Middle frontal gyrus (tissue), 1 donor: ENCODE results near the gene TRDN.
A peak's percentile ranks its signal among the peaks of the same experiment; 100 is the strongest.
"Not testable (repeated sequence)": the region's sequence is repeated elsewhere in the genome, so short reads cannot be mapped to it uniquely, and the experiment has no call there.

ENCODE experiments used
- DNase-seq: peaks from one replicate; pipeline ENCODE4 v3.0.0-alpha.2; 2015; ENCODE audit warnings: low spot score; ENCODE audit errors: extremely low spot score

Gene TRDN

DNA sequence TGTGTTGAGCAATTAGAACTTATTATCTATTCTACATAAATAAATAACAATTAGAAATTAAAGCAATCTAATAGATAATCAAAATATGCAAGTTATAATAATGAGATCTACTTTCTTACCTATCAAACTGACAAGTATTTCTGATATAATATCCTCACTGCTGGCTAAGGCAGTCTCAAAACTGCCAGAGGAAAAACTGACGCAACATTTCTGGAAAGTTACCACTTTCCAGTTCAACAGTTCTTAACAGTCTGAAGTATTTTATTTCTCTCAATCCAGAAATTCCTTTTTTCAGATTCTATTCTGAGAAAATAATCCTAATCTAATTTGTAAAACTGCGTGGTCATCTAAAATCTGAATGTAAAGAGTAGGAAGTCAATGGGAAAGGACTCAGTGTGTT is 121.0 kb downstream of the TRDN start:
- no peak for DNase-seq

DNA sequence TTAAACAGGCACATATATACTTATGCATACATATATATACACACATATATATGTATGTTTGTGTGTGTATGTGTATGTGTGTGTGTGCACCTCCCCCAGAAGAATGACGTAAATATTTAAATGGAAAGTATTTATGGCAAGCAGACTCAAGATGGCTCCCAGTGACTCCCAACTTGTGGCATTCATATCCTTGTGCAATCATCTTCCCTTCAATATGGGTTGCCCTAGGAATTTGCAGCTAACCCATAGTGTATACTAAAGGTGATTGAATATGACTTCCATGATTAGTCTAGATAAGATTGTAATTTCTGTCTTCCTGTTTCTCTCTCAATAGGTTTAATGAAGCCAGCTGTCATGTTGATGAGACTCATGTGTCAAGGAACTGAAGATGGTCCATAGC is 127.6 kb downstream of the TRDN start:
- DNase-seq, result no peak

DNA sequence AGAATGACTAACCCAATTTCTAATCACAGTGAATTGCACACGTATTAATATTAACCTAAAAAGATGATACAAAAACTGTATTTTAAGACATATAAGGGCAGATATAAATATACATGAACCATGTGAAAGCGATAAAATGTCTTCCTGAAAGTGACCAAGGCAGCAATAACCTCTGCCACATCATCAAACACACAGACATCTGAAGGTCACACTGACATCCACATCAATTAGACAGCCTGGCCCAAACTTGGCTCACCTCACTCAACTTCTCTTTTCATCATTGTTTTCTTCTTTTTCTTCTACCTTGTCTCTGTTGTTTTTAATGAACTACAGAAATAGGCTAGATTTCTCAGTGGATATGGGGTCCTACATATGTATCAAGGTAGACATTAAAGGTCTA is 128.5 kb downstream of the TRDN start:
- no peak for DNase-seq

DNA sequence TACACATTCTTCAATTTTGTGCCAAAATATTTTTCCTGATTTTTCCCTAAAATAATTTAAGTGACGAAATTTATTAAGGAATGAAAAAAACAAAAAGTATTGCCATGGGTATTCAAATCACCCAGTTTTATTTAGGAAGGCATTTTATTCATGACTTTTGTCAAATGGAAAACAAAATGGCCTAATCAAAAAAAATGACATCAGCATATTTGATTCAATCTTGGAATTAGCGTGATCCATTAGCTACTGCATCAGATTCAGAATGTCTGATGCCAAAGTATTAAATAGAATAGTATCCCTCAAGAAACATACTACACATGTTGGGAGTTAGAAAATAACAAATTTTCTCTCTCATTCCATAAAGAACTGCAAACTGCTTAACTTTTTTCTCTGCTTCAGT is 129.2 kb downstream of the TRDN start:
- no peak for DNase-seq

DNA sequence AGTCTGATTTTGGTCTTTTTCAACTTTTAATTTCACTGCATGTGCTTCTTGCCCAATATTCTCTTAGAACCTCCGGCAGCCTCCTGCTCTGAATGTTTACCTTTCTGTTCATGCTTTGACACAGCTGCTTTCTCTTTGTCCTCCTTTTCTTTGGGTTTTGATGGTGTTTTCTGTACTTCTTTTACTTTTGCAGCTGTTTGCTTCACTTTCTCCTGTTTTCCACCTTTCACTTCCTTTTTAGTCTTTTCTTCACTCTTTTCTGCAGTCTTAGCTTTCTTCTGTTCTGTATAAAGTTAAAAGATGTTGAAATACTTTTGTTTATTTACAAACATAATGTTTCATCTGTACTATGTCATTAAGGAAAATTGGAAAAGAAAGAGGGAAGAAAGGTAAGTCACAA is 133.1 kb downstream of the TRDN start:
- no peak for DNase-seq

DNA sequence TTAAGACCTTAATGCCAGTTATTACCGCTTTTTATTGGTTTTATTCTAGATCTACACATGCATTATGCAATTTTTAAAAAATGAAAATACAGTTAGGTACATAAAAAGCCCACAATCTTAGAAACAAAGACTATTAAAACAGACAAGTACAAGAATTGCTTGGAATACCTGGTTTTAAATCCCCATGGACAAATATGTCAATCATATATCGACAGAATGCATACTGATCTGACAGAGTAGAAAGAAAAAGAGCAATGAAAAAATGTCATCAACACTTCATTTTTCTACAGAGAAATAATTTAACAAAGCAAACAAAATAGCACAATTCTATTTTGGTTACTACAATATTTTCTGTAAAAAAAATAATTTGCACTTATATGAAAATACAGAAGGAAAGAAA is 139.7 kb downstream of the TRDN start:
- no peak for DNase-seq

DNA sequence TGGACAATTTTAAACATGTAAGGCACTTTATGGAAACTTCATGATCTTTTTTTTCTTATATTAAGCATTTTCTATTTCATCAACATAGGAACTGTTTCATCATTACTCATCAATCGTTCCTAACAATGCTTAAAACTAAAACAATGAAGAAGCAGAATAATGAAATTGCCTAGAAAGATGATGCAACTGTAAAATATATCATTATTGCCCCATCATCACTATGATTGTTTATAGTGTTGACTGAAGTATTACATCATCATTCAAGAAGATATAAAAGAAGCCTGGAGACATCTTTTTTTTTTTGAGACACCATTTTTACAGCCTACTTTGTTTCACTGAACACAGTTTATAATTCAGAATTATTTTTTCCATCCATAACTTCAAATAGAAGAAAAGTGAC is 147.2 kb downstream of the TRDN start:
- DNase-seq, result no peak

DNA sequence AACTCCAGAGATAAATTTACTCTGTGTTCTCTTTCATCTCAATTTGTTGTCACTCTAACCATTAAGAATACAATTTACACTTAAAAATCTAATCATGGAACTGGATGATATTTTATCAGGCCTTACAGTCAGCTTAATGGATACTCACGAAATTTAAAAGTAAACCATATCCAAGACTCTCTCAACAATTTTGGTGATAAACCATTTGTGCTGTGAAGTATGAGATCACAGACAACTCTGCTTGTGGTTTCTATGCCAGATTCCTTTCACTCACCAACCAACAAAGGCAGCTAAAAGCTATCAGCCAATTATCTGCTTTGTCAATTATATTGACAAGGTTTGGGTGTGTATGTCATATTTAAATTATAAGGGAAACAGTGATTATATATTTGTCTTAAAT is 155.8 kb downstream of the TRDN start:
- DNase-seq, result no peak

DNA sequence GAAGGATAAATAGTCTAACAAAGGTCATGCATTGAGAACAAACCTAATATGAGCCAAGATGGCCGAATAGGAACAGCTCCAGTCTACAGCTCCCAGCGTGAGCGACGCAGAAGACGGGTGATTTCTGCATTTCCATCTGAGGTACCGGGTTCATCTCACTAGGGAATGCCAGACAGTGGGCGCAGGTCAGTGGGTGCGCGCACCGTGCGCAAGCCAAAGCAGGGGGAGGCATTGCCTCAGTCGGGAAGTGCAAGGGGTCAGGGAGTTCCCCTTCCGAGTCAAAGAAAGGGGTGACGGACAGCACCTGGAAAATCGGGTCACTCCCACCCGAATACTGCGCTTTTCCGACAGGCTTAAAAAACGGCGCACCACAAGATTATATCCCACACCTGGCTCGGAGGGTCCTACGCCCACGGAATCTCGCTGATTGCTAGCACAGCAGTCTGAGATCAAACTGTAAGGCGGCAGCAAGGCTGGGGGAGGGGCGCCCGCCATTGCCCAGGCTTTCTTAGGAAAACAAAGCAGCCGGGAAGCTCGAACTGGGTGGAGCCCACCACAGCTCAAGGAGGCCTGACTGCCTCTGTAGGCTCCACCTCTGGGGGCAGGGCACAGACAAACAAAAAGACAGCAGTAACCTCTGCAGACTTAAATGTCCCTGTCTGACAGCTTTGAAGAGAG is 164.6 kb downstream of the TRDN start:
- DNase-seq, result not testable (repeated sequence)

DNA sequence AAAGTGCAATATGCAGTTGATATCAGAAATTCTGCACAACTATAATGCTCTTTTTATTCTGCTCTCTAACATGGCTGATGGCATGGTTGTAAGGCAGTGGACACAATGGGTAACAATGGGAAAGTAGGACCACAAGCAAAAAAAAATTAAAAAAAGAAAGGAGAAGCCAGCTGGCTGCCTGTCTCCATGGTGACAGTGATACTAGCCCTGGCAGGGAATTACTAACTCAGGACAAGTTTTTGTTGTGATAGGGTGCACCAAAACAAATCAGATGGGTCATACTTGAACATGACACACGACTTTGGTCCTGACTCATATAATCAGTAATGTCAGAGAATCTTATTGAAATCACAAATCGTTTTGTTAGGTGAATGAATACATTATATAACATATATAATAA is 169.4 kb downstream of the TRDN start:
- no peak for DNase-seq

DNA sequence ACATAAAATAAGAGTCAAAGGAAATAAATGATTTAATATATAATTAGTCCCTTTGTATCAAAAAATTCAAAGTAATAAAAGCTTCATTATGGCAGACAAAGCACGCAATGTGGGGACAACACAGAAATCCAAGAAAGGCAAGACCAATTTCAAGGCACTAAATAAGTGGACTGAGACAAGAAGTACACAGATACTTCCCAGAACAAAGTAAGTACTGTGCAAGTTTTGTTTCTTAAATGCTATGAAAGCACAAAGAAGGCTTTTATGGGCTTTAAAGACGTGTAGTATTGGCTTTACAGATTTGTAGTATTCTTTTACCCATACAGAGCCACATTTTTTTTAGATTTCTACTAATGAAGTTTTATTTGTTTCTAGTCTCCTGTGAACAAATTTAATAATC is 174.6 kb downstream of the TRDN start:
- no peak for DNase-seq

DNA sequence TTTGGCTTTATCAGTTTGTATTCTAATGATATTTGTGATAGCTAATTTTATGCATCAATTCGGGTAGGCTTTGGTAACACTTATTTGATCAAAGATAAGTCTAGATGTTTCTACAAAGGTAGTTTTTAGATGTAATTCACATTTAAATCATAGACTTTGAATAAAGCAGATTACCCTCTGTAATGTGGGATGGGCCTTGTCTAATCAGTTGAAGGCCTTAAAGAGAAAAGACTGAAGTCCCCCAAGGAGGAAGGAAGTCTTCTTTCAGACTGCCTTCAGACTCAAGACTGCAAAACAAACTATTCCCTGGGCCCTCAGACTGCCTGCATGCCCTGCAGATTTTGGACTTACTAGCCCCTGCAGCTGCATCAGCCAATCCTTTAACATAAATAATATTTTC is 178.5 kb downstream of the TRDN start:
- DNase-seq, result no peak

DNA sequence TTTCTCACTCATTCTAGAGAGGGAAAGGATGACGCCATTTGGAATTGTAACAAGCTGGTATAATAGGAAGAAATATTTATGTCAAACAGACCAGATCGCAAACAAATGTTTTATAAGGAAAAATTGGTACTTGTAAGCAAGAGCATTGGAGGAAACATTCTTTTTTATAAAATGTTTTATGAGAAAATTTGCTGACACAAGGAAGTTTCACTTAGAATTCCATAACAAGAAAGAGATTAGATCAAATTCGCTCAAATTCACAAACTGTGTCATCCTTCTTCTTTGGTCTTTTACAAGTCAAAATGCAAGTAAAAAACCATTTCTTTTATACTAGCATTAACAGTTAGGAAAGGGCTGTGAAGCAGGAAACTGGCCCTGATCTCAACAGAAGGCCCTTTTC is 179.9 kb downstream of the TRDN start:
- DNase-seq, result no peak

DNA sequence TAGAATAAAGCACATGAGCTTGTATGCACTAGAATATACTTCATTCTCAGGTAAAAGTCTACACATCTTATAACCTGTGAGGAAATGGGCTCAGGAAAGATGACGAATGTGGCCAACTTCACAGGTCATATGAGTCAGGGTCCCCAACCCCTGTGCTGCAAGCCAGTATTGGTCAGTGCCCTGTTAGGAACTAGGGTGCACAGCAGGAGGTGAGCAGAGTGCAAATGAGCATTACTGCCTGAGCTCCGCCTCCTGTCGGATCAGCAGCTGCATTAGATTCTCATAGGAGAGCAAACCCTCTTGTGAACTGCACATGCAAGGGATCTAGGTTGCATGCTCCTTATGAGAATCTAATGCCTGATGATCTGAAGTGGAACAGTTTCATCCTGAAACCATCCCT is 182.3 kb downstream of the TRDN start:
- no peak for DNase-seq

DNA sequence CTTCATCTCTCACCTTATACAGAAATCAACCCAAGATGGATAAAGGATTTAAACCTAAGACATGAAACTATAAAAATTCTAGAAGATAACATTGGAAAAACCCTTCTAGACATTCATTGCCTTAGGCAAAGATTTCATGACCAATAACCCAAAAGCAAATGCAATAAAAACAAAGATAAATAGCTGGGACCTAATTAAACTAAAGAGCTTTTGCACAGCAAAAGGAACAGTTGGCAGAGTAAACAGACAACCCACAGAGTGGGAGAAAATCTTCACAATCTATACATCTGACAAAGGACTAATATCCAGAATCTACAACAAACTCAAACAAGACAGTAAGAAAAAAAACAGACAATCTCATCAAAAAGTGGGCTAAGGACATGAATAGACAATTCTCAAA is 183.7 kb downstream of the TRDN start:
- DNase-seq, result not testable (repeated sequence)

DNA sequence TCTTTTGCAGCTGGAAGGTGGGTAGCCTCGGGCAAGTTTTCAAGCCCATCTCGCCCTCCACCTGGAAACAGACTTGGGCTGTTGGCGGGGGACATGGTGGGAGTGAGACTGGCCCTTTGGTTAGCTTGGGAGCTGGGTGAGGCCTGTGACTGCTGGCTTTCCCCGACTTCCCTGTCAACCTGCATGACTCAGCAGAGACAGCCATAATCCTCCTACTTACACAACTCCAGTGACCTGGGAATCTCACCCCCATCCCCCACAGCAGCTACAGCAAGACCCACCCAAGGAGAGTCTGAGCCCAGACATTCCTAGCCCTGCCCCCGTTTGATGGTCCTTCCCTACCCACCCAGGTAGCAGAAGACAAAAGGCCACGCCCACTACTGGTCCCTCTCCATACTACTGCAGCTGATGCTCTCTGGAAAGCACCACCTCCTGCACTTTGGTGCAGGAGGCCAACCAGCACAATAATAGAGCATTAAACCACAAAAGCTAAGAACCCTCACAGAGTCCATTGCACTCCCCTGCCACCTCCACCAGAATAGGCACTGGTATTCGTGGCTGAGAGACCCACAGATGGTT is 188.4 kb downstream of the TRDN start:
- DNase-seq, result no peak

DNA sequence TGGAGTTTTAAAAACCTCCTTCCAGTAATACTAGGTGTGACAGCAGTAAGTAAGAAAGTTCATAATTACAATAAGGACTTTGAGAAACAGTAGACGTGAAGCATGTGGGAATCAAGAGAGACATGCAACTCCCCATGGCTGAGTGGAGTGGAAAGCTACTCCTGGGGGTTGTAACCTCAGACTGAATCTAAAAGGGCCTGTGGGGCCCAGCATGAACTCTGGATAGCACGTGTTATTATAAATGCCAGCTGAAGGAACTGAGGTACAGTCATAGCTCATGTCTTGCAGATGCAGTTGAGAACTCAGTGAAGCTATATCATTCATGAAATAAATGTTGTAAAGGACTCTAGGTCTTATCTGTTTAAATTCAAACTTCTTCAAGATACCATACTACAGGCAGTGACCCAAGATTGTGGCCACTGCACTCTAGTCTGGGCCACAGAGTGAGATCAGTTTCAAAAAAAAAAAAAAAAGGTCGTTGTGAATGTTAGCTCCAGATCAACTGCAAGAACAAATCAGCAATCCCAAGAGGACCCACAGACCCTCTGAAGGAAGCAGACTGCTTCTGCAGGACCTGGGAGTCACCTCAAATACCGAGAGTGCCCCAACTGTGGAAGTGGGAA is 189.3 kb downstream of the TRDN start:
- DNase-seq, result no peak

DNA sequence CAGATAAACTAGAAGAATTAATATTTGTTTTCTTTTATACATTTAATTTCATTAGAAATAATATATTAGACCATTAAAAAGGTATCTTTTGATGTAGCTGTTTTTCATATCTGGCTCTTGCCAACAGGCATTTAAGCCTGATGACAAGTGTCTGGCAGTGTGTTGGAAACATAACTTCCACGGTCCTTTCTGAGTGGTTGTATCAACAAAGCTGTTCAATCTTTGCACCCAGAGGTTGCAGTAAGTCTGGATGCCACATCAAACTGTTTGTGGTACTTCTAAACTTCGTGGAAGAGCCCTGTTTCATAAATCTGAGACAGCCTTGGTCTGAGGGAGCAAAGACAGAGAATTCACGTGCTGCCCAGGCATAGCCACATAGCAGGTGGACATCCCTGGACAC is 197.4 kb downstream of the TRDN start:
- no peak for DNase-seq

DNA sequence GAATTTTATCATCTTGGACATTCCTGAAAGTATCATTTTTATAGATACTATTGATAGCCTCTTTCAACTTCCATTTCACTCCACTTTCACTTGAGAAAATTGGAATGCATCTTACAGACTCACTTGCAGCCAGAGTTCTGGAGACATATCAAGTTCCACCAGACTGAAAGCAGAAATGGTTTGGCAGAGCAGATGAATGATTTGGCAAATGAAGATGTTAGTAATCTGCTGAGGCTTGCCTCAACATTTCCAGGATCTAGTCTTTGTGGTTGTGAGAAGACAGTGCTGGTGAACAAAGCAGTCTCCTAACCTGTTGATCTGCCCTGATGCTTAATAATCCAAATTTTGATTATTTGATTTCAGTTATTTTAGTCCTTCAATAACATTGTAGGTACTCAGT is 202.6 kb downstream of the TRDN start:
- no peak for DNase-seq

DNA sequence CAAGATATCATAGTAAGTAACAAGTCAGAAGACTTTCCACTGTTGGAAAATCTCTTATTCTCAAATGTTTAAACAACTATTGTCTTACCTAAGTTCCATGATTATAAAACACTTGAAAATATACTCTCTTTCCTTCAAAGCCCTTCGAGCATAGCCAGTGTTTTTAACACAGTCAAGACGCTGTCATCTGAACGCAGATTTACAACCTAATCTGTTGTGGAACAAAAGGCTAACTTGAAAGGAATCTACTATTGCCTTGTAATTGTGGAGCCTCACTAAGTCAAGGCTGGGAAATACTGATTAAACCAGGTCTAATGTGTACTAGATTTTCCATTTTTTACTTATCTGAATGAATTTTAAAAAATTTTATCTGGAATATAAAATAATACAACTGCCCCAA is 205.8 kb downstream of the TRDN start:
- DNase-seq, result no peak

DNA sequence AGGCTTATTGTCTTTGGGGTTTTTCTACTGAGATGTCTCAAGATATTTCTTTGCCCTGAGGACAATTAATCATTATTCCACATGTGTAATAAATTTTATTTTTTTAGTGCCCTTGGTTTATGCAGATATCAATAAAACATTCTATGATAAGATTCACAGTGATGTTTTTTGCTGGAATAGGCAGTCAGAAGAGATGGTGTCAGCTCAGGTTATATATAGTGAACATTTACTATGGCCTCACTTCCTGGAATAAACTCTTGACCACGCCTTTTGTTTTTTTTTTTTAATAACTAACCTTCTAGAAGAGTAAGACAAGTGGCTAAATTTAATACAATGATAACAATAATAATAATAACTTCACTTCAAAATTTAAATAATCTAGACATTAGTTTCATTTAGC is 209.7 kb downstream of the TRDN start:
- no peak for DNase-seq

DNA sequence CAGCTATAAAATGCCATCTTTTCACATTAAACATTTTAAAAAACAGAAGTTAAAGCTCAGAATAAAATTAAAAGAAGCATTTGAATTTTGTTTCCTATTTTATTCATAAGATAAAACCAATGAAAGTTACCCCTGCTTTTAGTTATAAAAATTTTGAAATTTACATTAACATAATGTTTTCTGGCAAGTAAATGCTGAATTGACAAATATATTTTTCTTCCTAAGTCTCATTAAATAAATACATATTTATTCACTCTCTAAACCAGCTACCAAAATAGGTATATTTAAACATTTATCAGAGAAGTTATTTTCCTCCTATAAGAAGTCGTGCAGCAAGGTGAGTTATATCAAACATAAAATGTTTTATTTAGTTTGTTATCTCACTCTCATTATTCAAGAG is 213.6 kb downstream of the TRDN start:
- no peak for DNase-seq

DNA sequence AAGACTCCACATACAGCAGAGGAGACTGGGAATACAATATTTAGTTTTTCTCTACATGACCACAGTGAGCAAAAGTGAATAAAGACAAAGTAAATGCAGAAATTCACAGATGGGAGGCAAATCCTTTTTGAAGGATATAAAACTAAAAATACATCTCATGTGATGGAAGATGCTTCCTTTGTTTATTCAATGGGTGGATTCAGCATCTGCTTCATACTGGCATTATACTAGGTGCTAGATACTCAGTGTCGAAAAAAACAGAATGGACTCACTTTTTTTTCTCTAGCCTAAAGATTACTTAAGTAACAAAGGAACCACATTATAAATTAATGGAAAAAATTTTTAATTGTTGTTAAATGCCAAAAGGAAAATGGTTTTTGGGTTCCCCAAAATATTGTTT is 216.2 kb downstream of the TRDN start:
- peak; percentile 18 for DNase-seq
